ENCODE data around the gene PIPOX.

Gene PIPOX

GRCh38 chr17:29049541-29050145, 6.7 kb downstream of the PIPOX start:
- no peak for DNase-seq

DNA sequence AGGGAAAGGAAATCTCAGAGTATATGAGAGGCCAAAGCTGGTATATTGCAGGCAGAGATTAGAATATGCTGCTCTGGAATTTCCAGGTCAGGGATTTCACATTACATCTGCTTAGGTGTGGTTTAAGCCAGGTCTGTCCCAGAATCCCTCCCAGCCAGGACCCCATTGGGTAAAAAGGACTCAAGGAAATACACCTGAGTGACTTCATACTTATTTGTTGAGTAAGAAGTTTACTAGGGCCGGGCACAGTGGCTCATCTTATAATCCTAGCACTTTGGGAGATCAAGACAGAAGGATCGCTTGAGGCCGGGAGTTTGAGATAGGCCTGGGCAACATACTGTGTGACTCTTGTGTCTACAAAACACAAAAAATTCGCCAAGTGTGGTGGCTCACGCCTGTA, 7.2 kb downstream of the PIPOX start:
- DNase-seq = no peak

DNA sequence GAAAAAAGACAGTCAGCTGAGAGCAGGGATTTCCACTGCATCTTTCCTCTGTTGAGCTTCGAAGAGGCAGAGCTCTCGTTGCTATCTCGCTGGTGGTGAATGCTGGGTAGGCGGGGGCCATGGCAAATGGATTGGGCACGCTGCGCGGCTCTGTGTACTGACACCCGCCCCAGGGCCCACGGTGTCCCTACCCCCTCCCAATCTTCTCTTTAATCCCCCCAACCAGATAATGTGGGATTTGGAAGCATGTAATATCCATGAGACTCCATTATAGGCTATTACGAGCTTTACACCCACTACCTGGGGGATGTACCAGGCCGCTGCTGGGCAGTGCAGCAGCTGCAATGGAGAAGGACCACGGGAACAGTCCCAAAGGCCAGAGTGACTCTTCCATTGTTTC, 8.3 kb downstream of the PIPOX start:
- no peak for DNase-seq

DNA sequence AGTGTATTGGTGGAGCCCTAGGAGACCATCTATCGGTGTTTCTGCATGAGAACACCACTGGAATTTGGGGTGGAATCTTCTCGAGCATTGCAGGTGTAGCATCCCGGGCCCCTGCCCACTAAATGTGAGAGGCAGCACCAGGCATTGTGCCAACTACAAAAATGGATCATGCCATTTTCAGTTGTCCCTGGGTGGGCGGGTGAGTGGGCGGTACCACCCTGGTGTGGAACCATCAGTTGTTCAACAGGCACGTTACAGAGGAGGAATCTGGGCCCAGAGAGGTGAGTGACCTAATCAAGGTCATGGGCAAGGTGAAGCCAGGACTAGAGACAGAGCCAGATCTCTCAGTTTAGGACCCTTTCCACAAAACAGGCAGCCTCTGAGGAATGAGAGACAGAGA, 8.8 kb downstream of the PIPOX start:
- no peak for DNase-seq

- no peak for DNase-seq
These were observed 11.9 kb downstream of the PIPOX start for GRCh38 chr17:29054835-29055234.

DNA sequence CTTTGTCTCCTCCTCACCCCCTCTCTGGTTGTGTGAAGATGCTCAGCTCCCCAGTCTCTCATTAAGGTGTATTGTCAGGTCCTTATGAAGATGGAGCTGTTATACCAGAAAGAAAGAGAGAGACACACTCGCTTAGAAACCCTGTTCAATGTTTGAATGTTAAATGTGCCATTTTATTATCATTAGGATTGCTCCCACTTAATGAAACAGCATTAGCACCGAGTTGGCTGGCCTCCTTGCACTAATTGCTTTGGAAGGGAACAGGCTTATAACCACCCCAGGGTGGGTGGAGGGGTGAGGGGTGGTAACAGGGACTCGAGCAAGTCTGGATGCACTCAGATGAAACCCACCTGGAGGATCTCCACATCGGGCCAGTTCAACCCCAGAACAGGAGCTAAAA, 14.4 kb downstream of the PIPOX start:
- DNase-seq = no peak

GRCh38 chr17:29058391-29058790, 15.4 kb downstream of the PIPOX start:
- DNase-seq = no peak

GRCh38 chr17:29059281-29059680, 16.3 kb downstream of the PIPOX start:
- DNase-seq = no peak

GRCh38 chr17:29060475-29060874, 17.5 kb downstream of the PIPOX start:
- DNase-seq = no peak

- no peak for DNase-seq
These were observed 18.1 kb downstream of the PIPOX start for GRCh38 chr17:29061036-29061435.

- DNase-seq = no peak
These were observed 19.3 kb downstream of the PIPOX start for GRCh38 chr17:29062215-29062614.

DNA sequence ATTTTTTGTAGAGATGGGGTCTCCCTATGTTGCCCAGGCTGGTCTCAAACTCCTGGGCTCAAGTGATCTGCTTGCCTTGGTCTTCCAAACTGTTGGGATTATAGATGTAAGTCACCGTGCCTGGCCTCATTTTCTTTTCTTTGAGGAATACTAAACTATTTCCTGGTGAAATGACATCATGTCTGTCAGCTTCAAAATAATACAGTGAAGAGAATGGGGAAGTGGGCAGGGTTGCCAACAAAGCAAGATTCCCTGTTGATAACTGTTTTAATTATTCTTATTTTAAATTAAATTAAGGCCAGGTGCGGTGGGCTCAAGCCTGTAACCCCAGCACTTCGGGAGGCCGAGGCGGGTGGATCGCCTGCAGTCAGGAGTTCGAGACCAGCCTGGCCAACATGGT, 21.1 kb downstream of the PIPOX start:
- DNase-seq = no peak

GRCh38 chr17:29066047-29066446, 23.1 kb downstream of the PIPOX start:
- no peak for DNase-seq

- no peak for DNase-seq
These were observed 23.7 kb downstream of the PIPOX start for GRCh38 chr17:29066606-29067005.

DNA sequence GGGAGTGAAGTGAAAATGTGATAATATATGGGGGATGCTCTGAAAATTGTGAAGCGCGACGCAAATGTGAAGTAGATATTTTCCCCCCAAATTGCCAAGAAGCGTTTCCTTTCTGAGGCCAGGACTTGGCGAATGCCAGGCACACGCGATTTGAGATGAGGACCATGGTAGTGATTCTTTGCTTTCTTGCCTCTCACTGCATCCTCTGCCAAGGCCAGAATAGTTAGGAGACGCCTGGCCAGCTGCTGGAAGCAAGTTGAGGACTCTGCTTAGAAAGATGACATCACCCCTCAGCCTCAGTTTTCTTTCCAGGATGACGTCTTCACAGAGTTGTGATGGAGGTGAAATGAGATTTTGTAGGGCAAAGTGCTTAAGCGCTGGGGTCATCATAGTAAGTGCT, 25.9 kb downstream of the PIPOX start:
- no peak for DNase-seq

DNA sequence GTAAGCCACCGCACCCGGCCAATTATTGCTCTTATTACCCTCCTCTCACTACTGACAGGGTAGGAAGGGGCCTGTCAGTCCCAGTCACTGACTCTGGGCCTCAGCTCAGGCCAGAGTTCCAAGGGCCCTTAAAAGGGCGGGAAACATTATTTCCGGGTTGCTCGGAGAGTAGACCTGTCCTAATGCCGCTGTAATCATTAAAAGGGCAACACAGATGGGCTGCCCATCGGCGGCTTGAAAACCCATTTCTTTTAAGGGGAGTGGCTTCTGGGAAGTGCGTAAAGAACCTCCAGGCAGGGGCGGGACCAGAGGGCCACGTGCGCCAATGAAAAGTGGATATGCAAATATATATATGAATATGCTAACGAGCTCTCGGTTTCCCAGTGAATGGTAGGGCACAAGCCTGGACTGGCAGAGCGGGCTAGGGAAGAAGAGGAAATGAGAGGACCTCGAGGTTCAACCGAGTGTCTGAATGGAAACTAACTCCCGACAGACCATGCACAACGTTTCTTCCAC, 26.6 kb downstream of the PIPOX start:
- DNase-seq = no peak

GRCh38 chr17:29070308-29070707, 27.4 kb downstream of the PIPOX start:
- DNase-seq = no peak

DNA sequence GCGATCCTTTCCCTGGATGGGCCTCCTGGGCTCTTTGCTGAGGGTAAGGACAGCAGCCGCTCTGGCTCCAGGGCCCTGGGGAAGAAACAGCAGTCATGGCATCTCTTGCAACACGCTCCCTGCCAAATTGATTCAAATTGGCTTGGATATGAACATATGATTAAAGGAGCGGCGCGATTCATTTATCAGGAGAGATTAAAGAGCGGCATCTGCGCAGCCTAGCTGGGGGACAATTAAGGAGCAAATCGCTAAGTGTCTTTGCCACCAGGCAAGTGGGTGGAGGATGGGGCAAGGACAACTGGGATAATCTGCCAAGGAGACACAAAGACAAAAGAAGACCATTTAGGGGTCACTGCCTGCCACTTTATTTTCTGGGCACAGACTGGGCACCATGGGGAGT, 27.8 kb downstream of the PIPOX start:
- no peak for DNase-seq

- DNase-seq = no peak
These were observed 28.4 kb downstream of the PIPOX start for GRCh38 chr17:29071303-29071702.

DNA sequence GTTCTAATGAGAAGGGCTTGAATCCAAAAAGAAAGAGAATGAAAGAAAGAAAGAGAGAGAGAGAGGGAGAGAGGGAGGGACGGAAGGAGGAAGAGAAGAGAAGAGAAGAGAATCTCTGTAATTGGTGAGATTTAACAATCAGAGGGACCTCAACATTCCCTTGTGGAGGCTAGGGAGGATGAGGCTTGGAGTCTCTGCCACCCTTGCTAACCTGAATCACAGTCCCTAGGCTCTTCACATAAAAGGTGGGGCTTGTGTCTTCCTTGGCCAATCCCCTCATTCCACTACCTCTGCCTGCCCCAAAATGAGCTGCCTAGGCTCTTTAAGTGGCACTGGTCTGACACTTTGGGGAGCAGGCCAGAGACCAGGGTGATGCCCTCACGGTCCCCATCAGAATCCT, 30.1 kb downstream of the PIPOX start:
- no peak for DNase-seq

DNA sequence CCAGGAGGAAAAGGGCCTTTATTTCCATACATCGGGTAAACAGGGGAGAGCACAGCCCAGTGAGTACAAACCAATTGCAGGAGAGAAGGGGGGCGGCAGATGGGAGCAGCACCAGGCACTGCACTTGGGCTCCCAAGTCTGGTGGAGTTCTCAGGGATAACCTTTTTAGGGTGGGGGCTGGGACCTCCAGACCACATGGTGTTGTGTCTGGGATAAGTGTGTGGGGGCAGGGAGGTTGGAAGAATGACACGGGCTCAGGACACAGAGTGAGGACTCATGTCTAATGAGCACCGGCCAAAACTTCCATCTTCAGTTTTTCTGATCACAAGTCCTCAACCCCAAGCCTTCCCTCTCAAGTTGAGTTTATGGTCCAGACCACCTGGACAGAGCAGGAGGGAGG, 30.6 kb downstream of the PIPOX start:
- no peak for DNase-seq

GRCh38 chr17:29074488-29074887, 31.5 kb downstream of the PIPOX start:
- no peak for DNase-seq

- no peak for DNase-seq
These were observed 33.1 kb downstream of the PIPOX start for GRCh38 chr17:29076087-29076486.

GRCh38 chr17:29076722-29077121, 33.8 kb downstream of the PIPOX start:
- DNase-seq = no peak

- no peak for DNase-seq
These were observed 34.4 kb downstream of the PIPOX start for GRCh38 chr17:29077320-29077719.
